NCI-H187 treated with DMSO at 0.1 percent for 48 hours (cell line): ENCODE data around the gene CELF4.

ENCODE experiments used
- DNase-seq: peaks from one replicate; lab custom pipeline; 2025; lab: John Stamatoyannopoulos, UW

The CELF4 gene

GRCh38 chr18:37442477-37442876, 123.1 kb downstream of the CELF4 start:
- DNase-seq: no peak

DNA sequence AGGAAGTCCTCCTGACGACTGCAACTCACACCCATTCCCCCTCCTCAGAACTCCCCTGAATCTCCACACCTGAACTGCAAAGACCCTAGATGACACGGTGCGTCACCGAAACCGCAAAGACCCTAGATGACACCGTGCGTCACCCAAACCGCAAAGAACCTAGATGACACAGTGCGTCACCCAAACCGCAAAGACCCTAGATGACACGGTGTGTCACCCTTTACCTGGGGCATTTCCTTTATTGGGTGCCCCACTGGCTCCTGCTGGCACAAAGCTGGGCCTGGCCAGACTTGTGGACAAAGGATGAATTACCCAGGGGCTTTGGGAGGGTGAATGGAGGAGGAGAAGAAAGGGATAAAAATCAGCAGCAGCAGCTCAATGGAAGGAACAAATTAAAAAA, 123.8 kb downstream of the CELF4 start:
- no peak for DNase-seq

GRCh38 chr18:37440206-37440605, 125.4 kb downstream of the CELF4 start:
- no peak for DNase-seq

- no peak for DNase-seq
Observed at GRCh38 chr18:37438417-37439180, 127.0 kb downstream of the CELF4 start.

DNA sequence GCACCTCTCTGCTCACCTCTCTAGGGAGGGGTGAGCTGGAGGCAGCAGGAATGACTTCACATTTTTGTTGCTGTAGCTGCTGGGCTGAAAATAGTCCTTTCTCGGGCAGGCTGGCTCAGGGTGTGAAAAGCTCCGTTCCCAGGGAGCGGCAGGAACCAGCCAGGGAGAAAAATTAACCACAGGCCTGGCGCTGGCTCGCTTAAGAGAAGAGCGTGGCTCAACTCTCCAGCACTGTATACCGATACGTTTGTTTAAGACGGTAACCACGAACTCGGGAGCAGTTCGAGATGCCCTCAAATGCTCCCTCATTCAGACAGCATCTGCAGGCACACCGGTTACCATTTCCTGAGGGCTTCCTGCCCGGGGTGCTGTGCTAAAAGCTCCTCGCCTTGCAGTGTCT, 129.6 kb downstream of the CELF4 start:
- no peak for DNase-seq

GRCh38 chr18:37435150-37435867, 130.3 kb downstream of the CELF4 start:
- DNase-seq: no peak

DNA sequence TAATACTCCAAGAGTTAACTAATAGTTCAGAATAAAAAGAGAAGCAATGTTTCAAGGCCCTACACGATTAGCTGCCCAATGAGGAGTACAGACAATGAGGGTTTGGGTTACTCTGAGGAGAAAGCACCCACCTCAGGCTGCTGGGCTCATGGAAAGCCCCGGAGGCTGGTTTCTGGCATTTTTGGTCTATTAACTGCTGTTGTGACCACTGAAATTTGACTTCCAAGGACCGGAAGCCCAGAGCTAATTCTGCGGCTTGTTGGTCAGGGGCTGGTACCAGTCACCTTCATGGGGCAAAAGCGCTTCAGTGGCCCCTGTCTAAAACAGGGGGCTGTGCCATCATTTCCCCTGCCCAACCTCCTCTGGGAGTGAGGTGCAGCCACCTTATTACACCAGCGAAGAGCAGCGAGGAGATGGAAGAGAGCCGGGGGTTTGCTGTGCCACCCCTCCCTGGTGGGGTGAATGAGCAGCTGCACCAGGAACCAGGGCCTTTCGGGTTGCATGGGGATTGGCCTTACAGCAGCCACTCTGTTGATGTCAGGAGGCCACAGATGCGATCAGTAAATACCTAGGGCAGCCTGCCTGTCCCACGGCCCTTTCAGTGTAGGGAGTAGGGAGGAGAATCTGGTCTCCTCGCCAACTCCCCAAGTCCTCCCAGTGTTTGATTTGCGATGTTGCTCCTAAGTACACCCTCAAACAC, 131.3 kb downstream of the CELF4 start:
- no peak for DNase-seq

DNA sequence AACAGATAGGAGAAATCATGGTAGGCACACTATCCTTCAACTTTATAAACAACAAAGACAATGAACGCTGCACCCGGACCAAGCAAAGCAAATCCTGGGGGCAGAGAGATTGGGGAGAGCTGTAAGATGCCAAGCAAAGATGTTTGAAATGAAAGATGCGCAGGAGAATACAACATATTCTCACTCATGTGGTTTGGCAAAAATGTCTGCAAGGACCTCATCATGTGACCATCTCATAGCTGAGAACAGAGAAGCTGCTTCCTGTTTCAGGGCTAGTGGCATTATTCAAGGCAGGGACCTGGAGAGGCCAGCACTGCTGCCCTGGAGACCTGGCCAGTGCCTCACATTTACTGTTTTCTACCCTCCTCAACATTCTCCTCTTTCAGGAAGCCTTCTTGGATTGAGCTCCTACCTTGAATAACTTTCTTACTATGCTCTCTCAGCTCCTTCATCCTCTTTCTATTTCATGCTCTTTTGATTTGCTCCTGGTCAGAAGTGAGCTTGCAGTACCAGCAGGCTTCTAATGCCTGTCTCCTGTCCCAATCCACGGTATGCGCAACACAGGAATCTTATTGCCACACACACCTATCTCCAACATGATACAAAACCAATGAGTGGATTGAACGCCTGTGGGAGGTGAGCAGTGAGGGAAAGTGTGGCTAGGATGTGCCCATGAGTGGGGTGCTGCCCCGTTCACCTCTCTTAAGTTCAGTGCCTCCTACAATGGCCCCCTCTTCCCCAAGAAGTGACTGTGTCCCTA, 133.0 kb downstream of the CELF4 start:
- DNase-seq: no peak

DNA sequence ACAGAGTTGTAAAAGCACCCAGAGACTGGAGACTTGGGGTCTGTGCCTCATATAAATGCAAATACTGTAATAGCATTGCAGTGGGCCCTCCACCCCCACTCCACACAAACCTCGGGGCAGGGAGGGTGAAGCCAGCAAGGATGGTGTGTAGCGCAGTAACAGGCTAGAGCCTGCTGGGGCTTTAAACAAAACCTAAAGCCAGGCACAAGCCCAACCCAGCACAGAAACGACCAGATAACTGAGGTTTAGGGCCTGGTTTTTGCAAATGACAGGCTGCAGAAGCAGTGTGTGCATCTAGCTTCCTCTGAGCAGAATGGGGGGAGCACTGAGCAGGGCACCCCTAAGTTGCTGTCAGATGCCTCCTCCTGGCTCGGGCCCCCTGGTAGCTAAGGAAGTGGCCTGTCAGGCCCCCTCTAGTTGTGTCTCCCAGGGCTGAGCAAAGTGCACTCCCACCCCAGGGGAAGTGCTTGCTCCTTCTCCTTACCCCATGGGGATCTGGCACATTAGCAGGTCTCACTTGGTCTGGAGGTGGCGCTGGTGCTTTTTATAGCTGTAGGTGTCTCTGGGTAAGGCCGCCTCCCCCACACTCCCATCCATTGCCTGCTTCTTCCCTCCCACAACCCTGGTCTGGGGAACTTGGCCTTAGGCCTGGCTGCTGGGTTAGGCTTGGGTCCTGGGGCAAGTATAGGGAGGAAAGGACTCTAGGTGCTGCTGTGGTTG, 135.1 kb downstream of the CELF4 start:
- no peak for DNase-seq

DNA sequence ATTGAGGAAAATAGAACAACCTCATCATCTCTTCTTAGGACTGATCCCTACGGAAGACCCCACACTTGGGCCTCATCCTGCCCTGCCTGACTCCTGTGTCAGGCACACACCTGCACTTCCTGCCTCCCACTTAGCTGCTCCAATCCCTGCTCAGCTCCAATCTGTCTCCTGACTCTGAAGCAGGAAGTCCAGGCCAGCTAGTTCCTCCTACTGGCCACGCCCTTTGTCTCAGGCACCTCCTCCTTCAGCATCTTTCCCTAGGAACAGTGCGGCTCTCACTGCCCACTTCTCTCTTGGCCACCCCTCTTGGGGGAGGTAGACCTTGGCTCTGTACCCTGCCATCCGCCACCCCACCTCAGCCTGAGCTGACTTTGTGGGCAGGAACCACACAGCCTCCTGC, 135.8 kb downstream of the CELF4 start:
- DNase-seq: no peak

GRCh38 chr18:37428288-37428974, 137.2 kb downstream of the CELF4 start:
- DNase-seq: no peak

DNA sequence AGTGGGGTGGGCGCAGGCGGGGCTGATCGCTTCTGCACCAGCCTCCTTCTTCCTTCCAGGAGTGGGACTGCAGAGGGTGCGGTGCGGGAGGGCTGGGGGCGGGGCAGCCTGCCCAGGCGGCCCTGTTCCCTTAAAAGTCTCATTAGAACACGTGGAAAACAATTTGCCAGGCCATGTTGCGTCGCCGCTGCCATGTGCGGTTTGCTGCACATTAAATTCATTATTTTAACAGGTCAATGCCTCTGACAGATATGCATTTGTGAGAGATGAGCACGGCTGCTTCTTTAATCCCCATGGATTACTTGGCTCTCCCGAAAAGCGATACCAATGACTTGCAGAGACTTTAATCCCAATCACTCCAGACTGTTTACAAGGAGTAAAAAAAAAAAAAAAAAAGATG, 139.0 kb downstream of the CELF4 start:
- DNase-seq: no peak

- DNase-seq: no peak
Observed at GRCh38 chr18:37425222-37425621, 140.4 kb downstream of the CELF4 start.

GRCh38 chr18:37424507-37424906, 141.1 kb downstream of the CELF4 start:
- no peak for DNase-seq

GRCh38 chr18:37422596-37422995, 143.0 kb downstream of the CELF4 start:
- DNase-seq: no peak

DNA sequence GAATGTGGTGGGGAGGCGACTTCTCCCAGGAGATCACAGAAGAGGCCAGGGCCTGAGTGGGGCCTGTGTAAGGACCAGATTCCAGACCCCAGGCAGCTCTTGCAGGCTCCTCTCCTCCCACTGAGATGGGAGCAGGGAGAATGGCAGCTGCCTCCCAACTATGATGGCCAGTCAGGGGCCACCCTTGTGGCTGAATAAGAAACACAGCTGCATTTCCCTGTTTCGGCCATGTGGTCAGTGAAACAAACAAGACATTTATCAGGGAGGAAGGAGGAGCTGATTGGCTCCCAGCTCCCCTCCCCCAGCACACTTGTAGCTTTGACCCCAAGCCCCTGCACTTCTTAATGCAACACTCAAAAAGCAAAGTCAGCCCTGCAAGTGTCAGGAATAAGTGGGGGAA, 143.5 kb downstream of the CELF4 start:
- no peak for DNase-seq

DNA sequence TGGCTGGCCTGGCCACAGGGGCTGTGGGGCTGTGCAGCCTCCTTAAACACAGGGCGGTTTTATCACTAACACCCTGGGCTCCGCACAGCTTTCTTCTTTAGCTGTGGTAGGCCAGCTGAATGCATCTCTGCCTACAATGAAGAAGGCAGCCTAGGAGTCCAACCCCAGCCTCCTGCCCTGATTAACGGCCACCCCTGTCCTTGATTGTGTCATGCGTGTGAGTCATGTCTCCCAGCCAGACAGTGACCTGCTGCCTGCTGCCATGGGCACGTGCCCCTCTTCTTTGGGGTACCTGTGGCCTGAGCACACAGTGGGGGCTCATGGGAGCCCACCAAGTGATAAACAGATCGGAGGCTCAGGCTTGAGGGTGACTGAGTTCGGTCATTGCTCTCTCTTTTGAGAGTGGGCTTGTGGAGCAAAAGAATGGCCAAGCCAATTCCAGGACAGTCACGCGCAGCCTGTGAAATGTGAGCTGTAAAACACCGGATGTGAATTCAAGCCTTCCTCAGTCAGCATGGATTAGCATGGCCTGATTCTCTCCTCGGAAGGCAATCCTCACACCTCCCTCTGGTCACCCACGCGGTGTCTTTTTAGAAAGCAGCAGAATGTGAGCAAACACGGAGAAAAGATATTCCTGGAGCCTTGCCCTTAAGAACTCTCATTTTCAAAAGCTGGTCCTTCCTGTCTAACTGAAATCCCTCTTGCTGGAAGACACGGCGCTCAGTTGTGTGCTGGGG, 144.1 kb downstream of the CELF4 start:
- DNase-seq: no peak

- DNase-seq: no peak
Observed at GRCh38 chr18:37420315-37420880, 145.2 kb downstream of the CELF4 start.

GRCh38 chr18:37419866-37420265, 145.7 kb downstream of the CELF4 start:
- no peak for DNase-seq

GRCh38 chr18:37419315-37419714, 146.3 kb downstream of the CELF4 start:
- no peak for DNase-seq
